ENCODE measurements around the gene OSBPL8. TPM values are rescaled to one million over a fixed set of nuclear protein-coding genes. Genes with fewer than 3 reads are reported as not detected.
"Not testable (repeated sequence)": the region's sequence is repeated elsewhere in the genome, so short reads cannot be mapped to it uniquely, and the experiment has no call there.

OSBPL8 gene
- total RNA-seq, 4 donors from 2014 or later: 39.0 to 69.3 (median 49.0) TPM

DNA sequence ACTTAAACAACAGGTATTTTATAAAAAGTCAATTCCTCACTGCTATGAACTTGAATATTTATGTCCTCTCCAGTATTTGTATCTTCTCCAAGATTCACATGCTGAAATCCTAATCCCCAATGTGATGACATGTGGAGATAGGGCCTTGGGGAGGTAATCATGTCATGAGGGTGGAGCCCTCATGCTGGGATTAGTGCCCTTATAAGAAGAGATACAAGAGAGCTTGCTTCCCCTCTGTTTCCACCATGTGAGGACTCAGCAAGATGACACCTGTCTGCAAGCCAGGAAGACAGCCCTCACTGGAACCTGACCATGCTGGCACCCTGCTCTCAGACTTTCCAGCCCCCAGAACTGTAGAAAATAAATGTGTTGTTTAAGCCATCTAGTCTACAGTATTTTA, 36.2 kb downstream of the OSBPL8 start:
- Histone ChIP-seq H3K4me1 (no peaks in the 10 kb centered on the region), H3K27ac (no peak overlapping the region)

DNA sequence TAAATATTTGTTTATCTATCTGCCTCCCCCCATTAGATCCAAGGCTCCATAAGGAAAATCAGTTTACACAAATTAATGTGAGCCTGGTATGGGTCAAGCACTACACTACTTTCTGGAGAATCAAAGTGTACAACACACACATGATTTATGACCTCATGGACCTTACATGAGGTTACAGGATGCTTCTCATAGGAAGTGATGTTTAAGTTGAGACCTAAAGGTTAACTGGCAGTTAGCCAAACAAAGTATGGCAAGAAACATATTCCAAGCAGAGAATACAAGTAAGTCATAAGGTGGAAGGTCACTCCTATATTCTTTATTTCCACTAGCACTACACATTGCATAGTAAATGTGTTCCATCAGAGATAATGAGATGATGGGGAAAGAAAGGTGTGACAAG, 39.2 kb downstream of the OSBPL8 start:
- Histone ChIP-seq H3K27ac (no peak overlapping the region), H3K36me3 (no peaks in the 10 kb centered on the region), H3K9me3 (no peaks in the 10 kb centered on the region), H3K4me1 (no peaks in the 10 kb centered on the region), H3K4me3 (no peak overlapping the region), H3K27me3 (no peaks in the 10 kb centered on the region)
- DNase-seq: no peak
- TF ChIP-seq POLR2A (IDR thresholded peaks at IDR 0.05): no peak
- TF ChIP-seq, protein P1, sequence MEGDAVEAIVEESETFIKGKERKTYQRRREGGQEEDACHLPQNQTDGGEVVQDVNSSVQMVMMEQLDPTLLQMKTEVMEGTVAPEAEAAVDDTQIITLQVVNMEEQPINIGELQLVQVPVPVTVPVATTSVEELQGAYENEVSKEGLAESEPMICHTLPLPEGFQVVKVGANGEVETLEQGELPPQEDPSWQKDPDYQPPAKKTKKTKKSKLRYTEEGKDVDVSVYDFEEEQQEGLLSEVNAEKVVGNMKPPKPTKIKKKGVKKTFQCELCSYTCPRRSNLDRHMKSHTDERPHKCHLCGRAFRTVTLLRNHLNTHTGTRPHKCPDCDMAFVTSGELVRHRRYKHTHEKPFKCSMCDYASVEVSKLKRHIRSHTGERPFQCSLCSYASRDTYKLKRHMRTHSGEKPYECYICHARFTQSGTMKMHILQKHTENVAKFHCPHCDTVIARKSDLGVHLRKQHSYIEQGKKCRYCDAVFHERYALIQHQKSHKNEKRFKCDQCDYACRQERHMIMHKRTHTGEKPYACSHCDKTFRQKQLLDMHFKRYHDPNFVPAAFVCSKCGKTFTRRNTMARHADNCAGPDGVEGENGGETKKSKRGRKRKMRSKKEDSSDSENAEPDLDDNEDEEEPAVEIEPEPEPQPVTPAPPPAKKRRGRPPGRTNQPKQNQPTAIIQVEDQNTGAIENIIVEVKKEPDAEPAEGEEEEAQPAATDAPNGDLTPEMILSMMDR (IDR thresholded peaks at IDR 0.05): no peak

More for the DNA sequence above, 36.2 kb downstream of the OSBPL8 start:
- TF ChIP-seq POLR2A (IDR thresholded peaks at IDR 0.05): no peak
- TF ChIP-seq, protein P1 (IDR thresholded peaks at IDR 0.05): no peak
- DNase-seq: no peak
- Histone ChIP-seq H3K36me3 (no peaks in the 10 kb centered on the region), H3K4me3 (no peak overlapping the region), H3K27me3 (no peaks in the 10 kb centered on the region), H3K9me3 (no peaks in the 10 kb centered on the region)

DNA sequence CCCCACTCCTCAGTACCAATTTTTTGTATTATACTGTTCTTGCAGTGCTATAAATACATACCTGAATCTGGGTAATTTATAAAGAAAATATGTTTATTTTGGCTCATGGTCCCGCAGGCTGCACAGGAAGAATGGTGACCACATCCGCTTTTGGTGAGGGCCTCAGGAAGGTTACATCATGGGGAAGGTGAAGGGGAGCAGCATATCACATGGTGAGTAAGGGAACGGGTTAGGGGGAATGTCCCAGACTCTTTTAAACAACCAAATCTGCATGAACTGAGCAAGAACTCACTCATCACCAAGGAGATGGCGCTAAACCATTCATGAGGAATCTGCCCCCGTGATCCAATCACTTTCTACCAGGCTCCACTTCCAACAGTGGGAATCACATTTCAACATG, 40.0 kb downstream of the OSBPL8 start:
- Histone ChIP-seq H3K4me1 (no peaks in the 10 kb centered on the region), H3K27ac (no peak overlapping the region), H3K27me3 (no peaks in the 10 kb centered on the region), H3K4me3 (no peak overlapping the region), H3K36me3 (no peaks in the 10 kb centered on the region), H3K9me3 (no peaks in the 10 kb centered on the region)
- TF ChIP-seq, protein P1 (IDR thresholded peaks at IDR 0.05): no peak
- DNase-seq: peak in 1 of 3 donors; percentile 18

DNA sequence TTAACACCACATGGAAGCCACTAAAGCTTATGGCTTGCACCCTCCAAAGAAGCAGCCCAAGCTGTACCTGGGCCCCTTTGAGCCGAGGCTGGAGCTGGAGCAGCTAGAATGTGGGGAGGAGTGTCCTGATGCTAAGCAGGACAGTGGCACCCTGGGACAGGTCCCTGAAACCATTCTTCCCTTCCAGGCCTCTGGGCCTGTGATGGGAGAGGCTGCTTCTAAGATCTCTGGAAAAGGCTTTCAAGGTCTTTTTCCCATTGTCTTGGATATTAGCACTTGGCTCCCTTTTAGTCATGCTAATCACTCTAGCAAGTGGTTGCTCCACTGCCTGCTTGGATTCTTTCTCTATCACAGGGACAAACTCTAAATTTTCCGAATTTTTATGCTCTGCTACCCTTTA, 40.9 kb downstream of the OSBPL8 start:
- H3K9me3 ChIP-seq: no peaks in the 10 kb centered on the region

DNA sequence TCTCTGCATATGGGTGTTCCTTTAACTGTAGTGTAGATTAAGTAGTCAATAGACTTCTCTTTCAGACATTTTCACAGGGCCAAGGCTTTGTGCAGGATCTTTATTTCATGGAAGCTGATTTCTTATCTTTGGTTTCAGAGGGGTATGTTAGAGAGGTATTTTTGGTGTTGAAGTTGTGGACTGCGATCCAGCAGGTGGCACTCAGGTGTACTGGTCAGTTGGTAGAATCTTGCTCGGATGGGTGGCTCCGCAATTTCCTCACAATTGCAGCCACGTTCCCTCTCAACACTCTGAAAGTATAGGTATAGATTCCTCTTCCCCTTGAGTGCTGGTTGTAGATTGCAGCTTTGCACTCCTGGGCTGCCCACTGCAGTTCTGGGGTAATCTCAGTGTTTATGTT, 44.3 kb downstream of the OSBPL8 start:
- TF ChIP-seq POLR2A (IDR thresholded peaks at IDR 0.05): no peak
- TF ChIP-seq, protein P1 (IDR thresholded peaks at IDR 0.05): no peak
- Histone ChIP-seq H3K4me1 (no peaks in the 10 kb centered on the region), H3K27ac (no peak overlapping the region), H3K9me3 (no peaks in the 10 kb centered on the region), H3K4me3 (no peak overlapping the region), H3K36me3 (no peaks in the 10 kb centered on the region), H3K27me3 (no peaks in the 10 kb centered on the region)
- DNase-seq: no peak

More for the DNA sequence above, 40.9 kb downstream of the OSBPL8 start:
- DNase-seq: no peak
- H3K36me3 ChIP-seq: no peaks in the 10 kb centered on the region
- TF ChIP-seq, protein P1 (IDR thresholded peaks at IDR 0.05): no peak
- no peak for TF ChIP-seq POLR2A (IDR thresholded peaks at IDR 0.05)
- no peak overlapping the region for H3K4me3 ChIP-seq
- no peaks in the 10 kb centered on the region for H3K27me3 ChIP-seq
- H3K27ac ChIP-seq: no peak overlapping the region
- H3K4me1 ChIP-seq: no peaks in the 10 kb centered on the region

DNA sequence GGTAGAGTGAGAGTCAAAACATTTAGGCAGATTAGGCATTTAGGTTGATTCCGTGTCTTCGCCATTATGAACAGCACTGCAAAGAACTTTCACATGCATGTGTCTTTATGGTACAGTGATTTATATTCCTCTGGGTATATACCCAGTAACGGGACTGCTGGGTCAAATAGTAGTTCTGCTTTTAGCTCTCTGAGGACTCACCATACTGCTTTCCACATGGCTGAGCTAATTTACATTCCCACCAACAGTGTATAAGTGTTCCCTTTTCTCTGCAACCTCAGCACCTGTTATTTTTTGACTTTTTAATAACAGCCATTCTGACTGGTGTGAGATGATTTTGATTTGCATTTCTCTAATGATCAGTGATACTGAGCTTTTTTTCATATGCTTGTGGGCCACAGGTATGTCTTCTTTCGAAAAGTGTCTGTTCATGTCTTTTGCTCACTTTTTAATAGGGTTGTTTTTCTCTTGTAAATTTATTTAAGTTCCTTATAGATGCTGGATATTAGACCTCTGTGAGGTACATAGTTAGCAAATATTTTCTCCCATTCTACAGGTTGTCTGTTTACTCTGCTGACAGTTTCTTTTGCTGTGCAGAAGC, 48.4 kb downstream of the OSBPL8 start:
- H3K9me3 ChIP-seq, H3K4me1 ChIP-seq, H3K36me3 ChIP-seq, H3K27me3 ChIP-seq, H3K4me3 ChIP-seq, H3K27ac ChIP-seq: not testable (repeated sequence)
- peak in 1 of 3 donors; percentile 30 for DNase-seq

Measured in Peyer's patch (tissue), 4 donors.